ENCODE results near the gene TMED1.

- TF ChIP-seq POLR2AphosphoS5 (IDR thresholded peaks at IDR 0.05; ENCODE audit: low read depth, low read length) (no peak), CTCF (IDR thresholded peaks at IDR 0.05) (peak; percentile 89), TCF7L2 (IDR thresholded peaks at IDR 0.05; ENCODE audit: low read depth, low read length) (no peak)
Measured at GRCh38 chr19:10870955-10871603, 35.1 kb upstream of the TMED1 start, which contains the start of gene CARM1.
